GM23248 (cell line): Measurements from ENCODE around the gene NUP42. TPM values are rescaled to one million over a fixed set of nuclear protein-coding genes. Genes with fewer than 3 reads are reported as not detected.
"Not testable (repeated sequence)": the region's sequence is repeated elsewhere in the genome, so short reads cannot be mapped to it uniquely, and the experiment has no call there.

Experiments used
- DNase-seq: peaks from one replicate; pipeline ENCODE4 v3.0.0-alpha.2; 2015
- H2AFZ ChIP-seq: fragments of 200-600 bp; sonication (generic); 2 replicates; pipeline ENCODE4 v1.6.1; 2016; ENCODE audit warnings: antibody characterized with exemption
- H3F3A ChIP-seq: fragments of 200-600 bp; sonication (generic); 2 replicates; pipeline ENCODE4 v1.6.1; 2016; ENCODE audit warnings: mild to moderate bottlenecking, antibody characterized with exemption, mixed run types; ENCODE audit not compliant: insufficient read depth
- H3K27ac ChIP-seq: fragments of 200-600 bp; sonication (generic); 2 replicates; pipeline ENCODE4 v1.5.1; 2016; ENCODE audit warnings: mild to moderate bottlenecking
- H3K27me3 ChIP-seq: fragments of 200-600 bp; sonication (generic); replicated peaks from 2 replicates; pipeline ENCODE4 v1.6.1; 2016; ENCODE audit warnings: mild to moderate bottlenecking; ENCODE audit not compliant: insufficient read depth
- H3K36me3 ChIP-seq: fragments of 200-600 bp; sonication (generic); 2 replicates; pipeline ENCODE4 v1.6.1; 2016; ENCODE audit warnings: low read depth, mild to moderate bottlenecking
- H3K4me1 ChIP-seq: fragments of 200-600 bp; sonication (generic); 2 replicates; pipeline ENCODE4 v1.6.1; 2016; ENCODE audit warnings: mild to moderate bottlenecking; ENCODE audit not compliant: insufficient read depth
- H3K4me2 ChIP-seq: fragments of 200-600 bp; sonication (generic); one replicate; pipeline ENCODE4 v1.6.1; 2016; ENCODE audit warnings: mild to moderate bottlenecking; ENCODE audit not compliant: unreplicated experiment
- H3K4me3 ChIP-seq: fragments of 200-600 bp; sonication (generic); 2 replicates; pipeline ENCODE4 v1.5.1; 2016; ENCODE audit warnings: mild to moderate bottlenecking
- H3K79me2 ChIP-seq: fragments of 200-600 bp; sonication (generic); 2 replicates; pipeline ENCODE4 v1.6.1; 2016; ENCODE audit warnings: mild to moderate bottlenecking; ENCODE audit not compliant: insufficient read depth
- H3K9ac ChIP-seq: fragments of 200-600 bp; sonication (generic); 2 replicates; pipeline ENCODE4 v1.6.1; 2016; ENCODE audit warnings: mild to moderate bottlenecking
- H3K9me2 ChIP-seq: fragments of 200-600 bp; sonication (generic); 2 replicates; pipeline ENCODE4 v1.6.1; 2016; ENCODE audit warnings: mixed run types, mild to moderate bottlenecking, moderate library complexity; ENCODE audit not compliant: insufficient read depth
- H3K9me3 ChIP-seq: fragments of 200-600 bp; sonication (generic); one replicate; pipeline ENCODE4 v1.6.1; 2017; ENCODE audit warnings: low read depth
- H4K20me1 ChIP-seq: fragments of 200-600 bp; sonication (generic); 2 replicates; pipeline ENCODE4 v1.6.0; 2016; ENCODE audit not compliant: insufficient read depth
- EZH2 ChIP-seq: fragments of 200-600 bp; sonication (generic); IDR thresholded peaks from 2 replicates; pipeline ENCODE4 v1.6.1; 2018; ENCODE audit warnings: antibody characterized with exemption, mild to moderate bottlenecking; ENCODE audit not compliant: insufficient read depth, poor library complexity, severe bottlenecking
- EZH2phosphoT487 ChIP-seq: fragments of 200-600 bp; sonication (generic); IDR thresholded peaks from 2 replicates; pipeline ENCODE4 v1.6.1; 2018; ENCODE audit warnings: antibody characterized with exemption, moderate library complexity, mild to moderate bottlenecking, low read depth; ENCODE audit not compliant: insufficient read depth
- WGBS, 2 experiments: methylation state at CpG; one replicate each; pipeline ENCODE4 v1.1.6; 2015 to 2017; ENCODE audit warnings: low lambda C conversion rate in 2 of 2, low coverage in 1 of 2; ENCODE audit errors: missing lambda C conversion rate in 2 of 2; 5-methylcytosine and 5-hydroxymethylcytosine counted together
- in situ Hi-C: fragments of 300-500 bp; cut with MboI; formaldehyde crosslinking; loops from 2 replicates; pipeline ENCODE4 v1.15.0; 2020
- polyA plus RNA-seq: library from polyadenylated mRNA; unstranded; fragments of >200 nt; fragmentation: Nextera tagmentation; extraction: Ambion mirVana; gene quantifications from 2 replicates; pipeline ENCODE4 v1.2.1, GENCODE V29; 2016
- total RNA-seq: library from RNA; depleted of rRNA; stranded (reverse); fragments of >200 nt; shearing (Covaris generic); gene quantifications from 2 replicates; pipeline ENCODE4 v1.2.3, GENCODE V29; 2014

Gene NUP42
- total and polyA plus RNA-seq, 2 experiments from 2014 or later, result 27.1 to 34.2 TPM

DNA sequence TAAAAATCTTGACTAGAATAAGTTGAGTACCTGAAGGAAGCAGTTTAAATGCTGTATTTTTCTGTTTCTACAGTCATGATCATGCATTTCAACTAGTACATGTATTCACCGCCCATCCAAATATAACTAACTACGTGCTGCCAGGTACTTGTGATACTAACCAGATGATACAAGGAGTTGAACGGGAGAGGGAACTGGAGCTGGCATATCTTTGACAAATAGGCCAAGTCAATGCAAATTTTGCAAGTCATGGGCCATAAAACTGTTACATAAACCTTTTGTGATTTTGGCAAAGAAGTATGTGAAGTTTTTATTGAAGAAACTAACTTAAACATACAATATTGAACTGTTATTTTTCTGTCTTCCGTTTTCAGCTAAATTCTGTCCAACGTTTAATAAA, 14.5 kb downstream of the NUP42 start:
- no peak for DNase-seq
- H4K20me1 ChIP-seq, result no peaks in the 10 kb centered on the region
- no peak overlapping the region for H3K4me2 ChIP-seq
- H3K4me3 ChIP-seq, result no peak overlapping the region
- peaks cover 39% of the 10 kb centered on the region for H3K36me3 ChIP-seq
- in situ Hi-C loops, result no loop called here
- no peaks in the 10 kb centered on the region for H3K79me2 ChIP-seq
- no peak for TF ChIP-seq EZH2
- no peak for TF ChIP-seq EZH2phosphoT487
- no peak overlapping the region for H3K27ac ChIP-seq
- no peak overlapping the region for H2AFZ ChIP-seq
- 76 to 82% methylated on average over 5 of the region's 5 CpGs for WGBS, 2 experiments
- no peaks in the 10 kb centered on the region for H3K4me1 ChIP-seq
- no peaks in the 10 kb centered on the region for H3K9me3 ChIP-seq
- no peaks in the 10 kb centered on the region for H3K27me3 ChIP-seq
- H3K9me2 ChIP-seq, result no peaks in the 10 kb centered on the region
- H3F3A ChIP-seq, result no peaks in the 10 kb centered on the region
- H3K9ac ChIP-seq, result no peak overlapping the region

DNA sequence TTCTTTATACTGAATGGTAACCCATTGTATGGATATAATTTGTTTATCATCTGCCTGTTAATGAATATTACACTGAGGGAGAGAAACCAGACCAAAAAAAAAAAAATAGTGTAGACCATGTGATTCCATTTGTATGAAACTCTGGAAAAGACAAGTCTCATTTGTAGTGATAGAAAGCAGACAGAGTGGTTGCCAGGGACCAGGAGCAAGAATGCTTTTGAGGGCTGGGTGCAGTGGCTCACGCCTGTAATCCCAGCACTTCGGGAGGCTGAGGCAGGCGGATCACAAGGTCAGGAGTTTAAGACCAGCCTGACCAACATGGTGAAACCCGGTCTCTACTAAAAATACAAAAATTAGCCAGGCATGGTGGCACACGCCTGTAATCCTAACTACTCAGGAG, 15.9 kb downstream of the NUP42 start:
- H3K4me1 ChIP-seq, DNase-seq, H3K27ac ChIP-seq, H3K4me3 ChIP-seq, H3K9ac ChIP-seq, in situ Hi-C loops, H3K4me2 ChIP-seq, H3K27me3 ChIP-seq, H4K20me1 ChIP-seq, H3K9me2 ChIP-seq, H2AFZ ChIP-seq, H3K9me3 ChIP-seq, H3F3A ChIP-seq, H3K79me2 ChIP-seq: not testable (repeated sequence)
- H3K36me3 ChIP-seq, result peaks cover 33% of the 10 kb centered on the region
- WGBS, 2 experiments, result 84 to 87% methylated on average over 5 of the region's 5 CpGs

DNA sequence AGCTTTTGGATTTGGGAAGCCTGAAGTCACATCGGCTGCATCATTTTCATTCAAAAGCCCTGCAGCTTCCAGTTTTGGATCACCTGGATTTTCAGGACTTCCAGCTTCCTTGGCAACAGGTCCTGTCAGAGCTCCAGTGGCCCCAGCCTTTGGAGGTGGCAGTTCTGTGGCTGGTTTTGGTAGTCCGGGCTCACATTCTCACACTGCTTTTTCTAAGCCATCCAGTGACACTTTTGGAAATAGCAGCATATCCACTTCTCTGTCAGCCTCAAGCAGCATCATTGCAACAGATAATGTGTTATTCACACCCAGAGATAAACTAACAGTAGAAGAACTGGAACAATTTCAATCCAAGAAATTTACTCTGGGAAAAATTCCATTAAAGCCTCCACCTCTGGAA, 18.5 kb downstream of the NUP42 start:
- no peaks in the 10 kb centered on the region for H3F3A ChIP-seq
- in situ Hi-C loops, result no loop called here
- H3K27ac ChIP-seq, result no peak overlapping the region
- no peaks in the 10 kb centered on the region for H3K9me3 ChIP-seq
- no peaks in the 10 kb centered on the region for H3K79me2 ChIP-seq
- H3K27me3 ChIP-seq, result no peaks in the 10 kb centered on the region
- TF ChIP-seq EZH2 (no peak), EZH2phosphoT487 (no peak)
- H3K9me2 ChIP-seq, result no peaks in the 10 kb centered on the region
- H3K4me1 ChIP-seq, result no peaks in the 10 kb centered on the region
- WGBS, 2 experiments, result 93% methylated on average over 2 of the region's 2 CpGs
- peaks cover 25% of the 10 kb centered on the region for H3K36me3 ChIP-seq
- no peak overlapping the region for H3K9ac ChIP-seq
- H3K4me3 ChIP-seq, result no peak overlapping the region
- DNase-seq, result no peak
- no peak overlapping the region for H3K4me2 ChIP-seq
- H4K20me1 ChIP-seq, result no peaks in the 10 kb centered on the region
- no peak overlapping the region for H2AFZ ChIP-seq

DNA sequence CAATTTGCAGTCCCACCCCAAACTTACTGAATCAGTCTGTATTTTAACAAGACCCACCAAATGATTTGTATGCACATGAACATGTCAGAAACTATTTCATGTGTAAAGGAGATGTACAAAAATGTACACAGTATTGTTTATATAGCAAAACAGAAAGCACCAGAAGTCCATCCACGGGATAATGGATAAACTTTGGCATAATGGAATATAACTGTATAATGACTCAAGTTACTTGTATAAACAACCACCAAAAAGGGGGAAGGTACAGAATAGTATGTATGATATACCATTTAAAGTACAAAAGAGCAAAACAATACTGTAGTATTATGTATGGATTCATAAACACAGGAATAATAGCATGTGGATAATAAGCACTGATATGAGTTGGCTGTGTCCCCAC, 22.4 kb downstream of the NUP42 start:
- Histone ChIP-seq H2AFZ (no peak overlapping the region), H3K4me3 (no peak overlapping the region), H3K4me2 (no peak overlapping the region), H3K9me2 (no peaks in the 10 kb centered on the region), H3K36me3 (peaks cover 14% of the 10 kb centered on the region), H3K4me1 (peaks cover 6% of the 10 kb centered on the region; the same call in 1 of the 2 replicates), H3K27ac (no peak overlapping the region), H3K9me3 (no peaks in the 10 kb centered on the region), H3K27me3 (no peaks in the 10 kb centered on the region), H4K20me1 (no peaks in the 10 kb centered on the region), H3F3A (no peaks in the 10 kb centered on the region), H3K9ac (no peak overlapping the region), H3K79me2 (no peaks in the 10 kb centered on the region)
- DNase-seq, result no peak
- WGBS, 2 experiments, result 97 to 100% methylated on average over 1 of the region's 1 CpG
- TF ChIP-seq EZH2phosphoT487 (no peak), EZH2 (no peak)
- in situ Hi-C loops, result no loop called here

DNA sequence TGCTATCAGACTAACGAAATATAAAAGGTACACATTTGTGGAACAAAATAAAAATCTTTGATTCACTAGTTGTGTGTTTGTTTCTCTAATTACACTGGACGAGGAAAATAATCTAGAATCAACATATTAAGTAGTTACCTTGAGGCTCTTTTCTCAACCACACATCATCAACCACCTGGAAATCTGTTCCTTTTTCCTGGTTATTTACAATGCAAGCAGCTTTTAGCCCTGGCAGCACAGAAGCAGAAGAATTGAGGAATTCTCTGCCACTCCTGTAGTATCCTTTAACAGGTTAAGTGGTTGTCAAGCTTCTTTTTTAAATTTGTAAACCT, 23.7 kb downstream of the NUP42 start:
- Histone ChIP-seq H3K9me3 (no peaks in the 10 kb centered on the region), H3K4me3 (no peak overlapping the region), H2AFZ (no peak overlapping the region), H3K27ac (no peak overlapping the region), H3K9ac (no peak overlapping the region), H3K4me1 (peaks cover 6% of the 10 kb centered on the region; the same call in 1 of the 2 replicates), H4K20me1 (no peaks in the 10 kb centered on the region), H3K9me2 (no peaks in the 10 kb centered on the region), H3K79me2 (no peaks in the 10 kb centered on the region), H3F3A (no peaks in the 10 kb centered on the region), H3K36me3 (peaks cover 9% of the 10 kb centered on the region), H3K4me2 (no peak overlapping the region), H3K27me3 (no peaks in the 10 kb centered on the region)
- 95 to 98% methylated on average over 2 of the region's 2 CpGs for WGBS, 2 experiments
- in situ Hi-C loops, result no loop called here
- no peak for DNase-seq
- TF ChIP-seq EZH2phosphoT487 (no peak), EZH2 (no peak)
